Head of caudate nucleus (tissue), 42 donors: Measurements from ENCODE around the gene PHYKPL.
"Not testable (repeated sequence)": the region's sequence is repeated elsewhere in the genome, so short reads cannot be mapped to it uniquely, and the experiment has no call there.

ENCODE experiments used
- DNase-seq, 42 donors: peaks; one replicate each; pipeline versions ENCODE4 v3.0.0 to v3.0.0-alpha.2; 2020 to 2021; ENCODE audit warnings: mixed read lengths in 7 of 42
- intact Hi-C: fragments of 100-400 bp; cut with DNase I; formaldehyde crosslinking; loops from one replicate; pipeline ENCODE4 v1.15.0; 2022

PHYKPL gene

DNA sequence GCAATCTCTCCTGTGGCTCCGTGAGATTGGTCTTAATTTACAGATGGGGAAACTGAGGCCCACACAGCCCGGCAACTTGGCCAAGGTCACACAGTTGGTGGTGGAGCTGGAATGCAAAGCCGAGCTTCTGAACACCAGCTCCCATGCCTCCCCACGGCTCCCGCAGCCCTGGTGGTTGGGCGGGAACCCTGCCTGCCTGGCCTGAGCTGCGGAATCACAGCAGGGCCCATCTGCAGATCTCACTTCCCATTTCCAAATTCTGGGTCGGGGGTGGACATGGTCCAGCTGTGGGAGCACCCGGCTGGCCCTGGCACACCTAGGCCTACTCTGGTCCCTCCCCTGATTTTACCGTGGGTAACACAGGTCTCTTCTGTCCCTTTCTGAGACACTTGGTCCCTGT, 35.3 kb upstream of the PHYKPL start:
- no peak for DNase-seq
- intact Hi-C loops, result no loop called here

DNA sequence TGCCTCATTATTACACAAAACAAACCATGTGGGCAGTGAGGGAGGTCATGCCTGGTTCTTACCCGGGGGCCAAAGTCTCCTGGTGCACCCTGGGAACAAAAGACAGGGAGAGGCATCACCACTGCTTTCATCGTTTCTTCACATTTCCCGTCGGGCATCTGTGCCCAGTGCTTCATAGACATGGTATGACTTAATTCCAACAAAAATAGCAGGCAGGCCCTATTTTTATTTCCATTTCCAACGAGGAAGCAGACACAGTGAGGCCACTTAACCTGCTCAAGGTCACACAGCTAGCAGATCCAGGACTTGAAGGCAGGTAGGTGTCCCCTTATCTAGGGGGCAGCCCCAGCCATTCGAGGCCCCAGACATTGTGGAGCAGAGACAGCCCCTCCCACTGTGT, 34.6 kb upstream of the PHYKPL start:
- intact Hi-C loops, result no loop called here
- DNase-seq, result no peak

DNA sequence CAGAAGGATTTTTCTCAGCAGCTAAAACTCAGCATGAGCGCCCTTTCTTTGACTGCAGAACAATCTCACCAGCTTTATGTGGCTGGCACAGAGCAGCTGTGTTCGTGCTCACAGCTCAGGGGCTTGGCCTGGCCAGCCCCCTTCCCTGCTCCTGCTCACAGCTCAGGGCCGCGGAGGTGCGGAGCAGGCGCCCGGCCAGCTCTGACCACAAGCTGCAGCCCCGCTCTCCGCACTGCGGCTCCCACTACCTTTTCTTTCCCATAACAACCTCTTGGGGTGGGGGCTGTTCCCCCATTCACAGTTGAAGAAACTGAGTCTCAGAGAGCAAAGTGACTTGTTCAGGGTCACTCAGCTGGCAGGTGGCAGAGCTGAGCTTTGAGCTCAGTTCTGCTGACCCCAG, 34.0 kb upstream of the PHYKPL start:
- no peak for DNase-seq

DNA sequence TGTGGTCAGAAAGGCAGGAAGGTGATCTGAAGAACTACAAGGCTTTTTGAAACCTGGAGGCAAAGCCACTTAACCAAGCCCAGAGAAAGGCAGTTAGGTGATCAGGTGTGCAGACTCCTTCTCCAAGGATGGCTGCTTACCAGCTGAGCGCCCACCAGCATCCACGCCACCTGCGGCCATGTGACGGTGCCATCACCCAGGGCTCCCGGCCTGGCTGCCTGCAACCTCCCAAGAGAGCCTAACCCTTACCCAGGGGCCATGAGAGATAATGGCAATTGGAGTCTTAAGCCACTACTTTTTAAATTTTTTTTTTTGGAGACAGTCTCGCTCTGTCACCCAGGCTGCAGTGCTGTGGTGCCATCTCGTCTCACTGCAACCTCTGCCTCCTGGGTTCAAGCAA, 33.1 kb upstream of the PHYKPL start:
- no peak for DNase-seq
- intact Hi-C loops, result no loop called here

More for the DNA sequence above, 34.0 kb upstream of the PHYKPL start:
- intact Hi-C loops, result no loop called here

DNA sequence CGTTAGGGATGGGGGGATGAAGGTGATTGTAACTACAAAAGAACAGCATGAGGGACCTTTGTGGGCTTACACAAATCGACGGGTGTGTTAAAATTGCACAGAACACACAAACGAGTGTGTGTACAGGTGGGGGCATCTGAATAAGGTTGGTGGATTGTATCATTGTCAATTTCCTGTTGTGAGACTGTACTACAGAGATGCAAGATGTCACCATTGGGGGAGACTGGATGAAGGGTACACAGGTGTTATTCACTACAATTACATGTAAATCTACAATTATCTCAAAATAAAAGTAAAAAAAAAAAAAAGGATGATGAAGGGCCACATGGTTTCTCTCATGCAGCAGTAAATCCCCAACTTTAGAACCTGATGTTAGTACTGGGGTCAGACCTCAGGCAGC, 31.4 kb upstream of the PHYKPL start:
- intact Hi-C loops, result no loop called here
- no peak for DNase-seq

DNA sequence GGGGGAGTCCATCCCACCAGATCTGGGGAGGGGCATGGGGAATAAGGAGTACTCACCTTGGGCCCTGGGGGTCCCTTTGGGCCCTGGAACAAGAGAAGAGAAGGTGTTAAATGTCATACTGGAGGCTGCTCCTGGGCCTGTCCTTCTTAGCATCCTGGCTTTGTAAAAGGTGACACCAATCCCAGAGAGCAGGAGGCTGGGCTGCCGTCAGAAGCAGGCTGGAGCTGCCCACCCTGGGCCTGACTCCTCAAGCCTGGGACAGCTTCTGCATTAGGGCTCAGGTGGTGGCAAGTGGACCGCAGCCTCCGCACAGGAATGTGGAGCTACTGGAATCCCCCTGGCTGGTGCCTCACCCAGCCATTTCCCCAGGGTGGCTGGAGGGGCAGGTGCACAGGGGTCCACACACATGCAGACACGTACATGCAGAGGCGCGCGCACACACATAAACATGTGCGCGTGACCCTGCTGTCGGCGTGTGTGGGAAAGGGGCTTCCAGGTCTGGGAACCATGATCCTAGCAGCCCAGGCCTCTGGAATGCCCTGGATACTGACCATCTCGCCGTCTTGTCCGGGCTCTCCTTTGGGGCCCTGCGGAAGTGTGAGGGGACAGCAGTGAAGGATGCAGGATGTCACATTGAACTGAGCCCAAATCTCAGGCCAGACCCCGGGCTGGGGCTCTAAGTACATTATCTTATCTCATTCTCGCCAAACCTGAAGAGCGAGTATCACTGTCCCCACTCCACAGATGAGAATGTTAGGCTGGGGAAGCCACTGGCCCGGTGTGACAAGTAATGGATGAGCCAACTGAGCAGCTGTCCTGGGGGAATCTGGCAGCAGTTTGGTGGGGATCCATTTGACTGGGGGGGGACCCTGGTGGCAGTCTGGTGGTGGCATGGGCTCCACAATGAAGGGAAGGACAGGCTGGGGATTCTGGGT, 29.3 kb upstream of the PHYKPL start:
- intact Hi-C loops, result no loop called here
- no peak for DNase-seq

DNA sequence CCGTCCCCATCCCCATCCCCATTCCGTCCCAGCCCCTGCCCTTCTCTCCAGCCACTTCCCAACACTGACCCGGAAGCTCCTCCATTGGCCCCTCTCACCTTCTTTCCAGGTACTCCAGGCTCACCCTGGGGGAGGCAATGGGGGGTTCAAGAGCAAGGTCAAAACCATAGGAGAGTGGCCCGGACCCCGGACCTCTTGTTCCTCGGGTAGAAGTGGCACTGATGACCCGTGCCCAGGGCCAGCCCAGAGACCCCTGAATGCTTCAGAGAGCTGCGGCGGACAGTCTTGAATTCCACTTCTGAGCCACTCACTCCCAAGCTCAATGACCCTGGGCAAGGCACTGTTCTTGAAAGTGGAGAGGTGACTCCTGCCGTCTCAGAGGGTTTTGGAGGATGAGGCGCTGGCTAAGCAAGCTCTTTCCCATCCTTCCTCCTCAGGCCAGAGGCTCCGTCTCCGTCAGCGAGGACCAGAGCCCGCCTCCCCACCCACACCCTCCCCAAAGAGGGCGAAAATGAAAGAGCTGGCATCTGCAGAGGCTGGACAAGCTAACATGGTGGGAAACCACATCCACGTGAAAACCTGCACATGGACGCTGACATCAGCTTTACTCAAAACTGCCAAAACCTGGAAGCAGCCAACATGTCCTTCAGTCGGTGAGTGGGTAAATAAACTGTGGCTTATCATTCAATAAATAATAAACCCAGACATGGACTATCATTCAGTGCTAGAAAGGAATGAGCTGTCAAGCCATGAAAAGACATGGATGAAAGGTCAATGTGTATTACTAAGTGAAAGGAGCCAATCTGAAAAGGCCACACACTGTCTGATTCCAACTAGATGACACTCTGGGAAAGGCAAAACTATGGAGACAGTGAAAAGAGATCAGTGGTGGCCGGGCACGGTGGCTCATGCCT, 27.3 kb upstream of the PHYKPL start:
- no peak for DNase-seq
- intact Hi-C loops, result no loop called here

DNA sequence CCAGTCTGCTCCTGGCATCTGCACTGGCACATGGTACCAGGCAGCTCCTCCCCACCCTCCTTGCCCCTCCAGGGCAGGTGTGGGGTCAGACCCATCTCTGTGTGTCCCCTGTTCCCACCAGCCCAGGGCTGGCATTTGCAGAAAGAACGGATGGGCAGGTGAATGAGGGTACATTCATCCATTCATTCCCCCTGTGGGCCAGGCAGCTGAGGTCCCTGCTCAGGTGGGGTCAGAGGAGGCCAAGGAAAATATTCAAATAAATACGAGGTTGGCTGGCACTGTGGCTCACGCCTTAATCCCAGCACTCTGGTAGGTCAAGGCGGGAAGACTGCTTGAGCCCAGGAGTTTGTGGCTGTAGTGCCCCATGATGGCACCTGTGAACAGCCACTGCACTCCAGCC, 25.0 kb upstream of the PHYKPL start:
- intact Hi-C loops, result no loop called here
- no peak for DNase-seq

DNA sequence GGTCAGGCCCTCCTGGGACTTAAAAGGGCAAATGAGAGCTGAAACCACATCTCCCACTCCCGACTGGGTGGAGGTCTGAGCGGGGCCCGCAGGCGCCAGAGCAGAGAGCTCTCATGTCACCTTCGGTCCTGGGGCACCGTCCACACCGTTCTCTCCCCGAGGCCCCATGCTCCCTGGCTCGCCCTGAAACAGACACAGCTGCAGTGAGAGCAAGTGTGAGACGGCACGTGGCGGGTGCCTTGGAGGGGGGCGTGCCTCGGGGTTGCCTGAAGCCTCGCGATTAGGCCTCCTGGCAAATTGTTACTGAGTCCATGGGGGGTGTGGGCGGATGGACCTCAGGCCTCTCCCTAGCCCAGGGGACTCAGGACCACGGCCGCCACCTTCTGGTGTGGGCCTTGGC, 24.1 kb upstream of the PHYKPL start:
- no peak for DNase-seq

DNA sequence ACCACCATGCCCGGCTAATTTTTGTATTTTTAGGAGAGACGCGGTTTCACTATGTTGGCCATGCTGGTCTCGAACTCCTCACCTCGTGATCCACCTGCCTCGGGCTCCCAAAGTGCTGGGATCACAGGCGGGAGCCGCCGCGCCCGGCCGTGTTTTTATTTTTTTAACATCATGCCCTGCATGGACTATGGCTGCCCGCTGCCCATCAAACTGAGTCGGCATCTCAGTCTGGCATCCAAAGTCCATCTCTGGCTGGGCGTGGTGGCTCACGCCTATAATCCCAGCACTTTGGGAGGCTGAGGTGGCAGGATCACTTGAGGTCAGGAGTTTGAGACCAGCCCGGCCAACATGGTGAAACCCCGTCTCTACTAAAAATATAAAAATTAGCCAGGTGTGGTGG, 21.0 kb upstream of the PHYKPL start:
- DNase-seq, intact Hi-C loops: not testable (repeated sequence)

More for the DNA sequence above, 24.1 kb upstream of the PHYKPL start:
- intact Hi-C loops, result no loop called here

DNA sequence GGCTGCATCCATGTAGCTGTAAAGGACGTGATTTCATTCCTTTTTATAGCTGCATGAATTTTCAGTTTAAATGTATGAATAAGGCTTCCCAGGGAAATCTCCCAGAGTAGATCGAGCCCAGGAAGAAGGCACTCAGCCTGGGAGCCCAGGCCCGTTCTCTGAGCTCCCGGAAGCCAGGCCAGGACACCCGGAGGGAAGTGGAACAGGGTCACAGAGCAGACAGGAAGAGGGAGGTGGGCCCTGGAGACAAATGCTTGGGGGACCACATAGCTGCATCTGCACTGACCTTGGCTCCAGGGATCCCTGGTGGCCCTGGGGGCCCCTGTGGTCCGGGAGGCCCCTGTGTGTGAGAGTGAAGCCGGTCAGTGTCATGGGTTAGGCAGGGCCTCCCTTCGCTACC, 19.7 kb upstream of the PHYKPL start:
- no peak for DNase-seq
- intact Hi-C loops, result no loop called here

DNA sequence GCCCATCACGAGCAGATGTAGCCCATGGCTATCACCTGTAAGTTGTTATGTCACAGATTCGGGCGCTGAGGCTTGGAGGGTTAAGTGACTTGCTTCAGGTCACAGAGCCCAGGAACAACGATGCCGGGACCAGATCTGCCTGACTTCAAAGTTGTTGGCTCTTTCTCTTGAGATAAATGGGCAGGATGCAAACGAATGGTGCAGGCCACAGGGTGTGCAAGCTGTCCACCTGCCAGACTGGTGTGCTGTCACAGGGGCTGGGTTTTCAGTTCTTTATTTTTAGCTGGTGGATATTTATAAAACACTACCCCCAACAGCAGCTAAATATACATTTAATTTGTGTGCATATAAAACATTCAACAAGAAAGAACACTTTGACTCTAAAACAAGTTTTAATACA, 17.7 kb upstream of the PHYKPL start:
- no peak for DNase-seq

DNA sequence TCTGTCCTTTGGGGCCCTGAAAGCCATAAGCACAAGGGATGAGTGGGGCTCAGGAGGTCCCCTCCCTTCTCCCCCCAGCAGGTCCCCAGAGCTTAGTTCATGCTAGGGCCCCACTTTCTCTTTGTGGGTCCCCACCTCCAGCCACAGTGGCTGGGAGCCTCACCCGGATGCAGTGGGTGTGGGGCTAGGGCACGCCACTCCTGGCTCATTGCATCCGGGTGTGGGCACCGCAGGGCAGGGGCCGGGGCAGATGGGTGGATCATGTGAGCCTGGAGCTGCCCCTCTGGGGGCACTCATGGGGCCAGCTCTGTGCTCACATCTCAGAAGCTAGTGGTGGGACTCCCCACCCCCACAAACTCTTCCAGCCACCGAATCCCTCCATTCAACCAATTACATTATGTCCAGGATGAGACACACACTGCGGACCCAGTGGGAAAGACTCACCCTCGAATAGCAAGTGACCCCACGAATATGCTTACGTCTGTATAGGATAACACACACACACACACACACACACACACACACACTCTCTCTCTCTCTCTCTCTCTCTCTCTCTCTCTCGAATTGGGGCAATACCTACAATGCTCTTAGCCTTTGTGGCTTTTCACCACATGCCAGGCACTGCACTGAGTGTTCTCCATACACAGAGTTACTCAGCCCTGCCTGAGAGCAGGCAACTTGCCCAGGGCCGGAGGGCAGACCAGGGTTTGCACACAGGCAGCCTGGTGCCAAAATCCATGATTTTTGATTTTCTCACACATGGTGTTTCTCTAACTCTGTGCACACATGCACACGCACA, 16.8 kb upstream of the PHYKPL start:
- DNase-seq, result peak in 6 of 42 donors; percentile 26 to 64 (median 36)
- intact Hi-C loops, result no loop called here

More for the DNA sequence above, 17.7 kb upstream of the PHYKPL start:
- intact Hi-C loops, result no loop called here

DNA sequence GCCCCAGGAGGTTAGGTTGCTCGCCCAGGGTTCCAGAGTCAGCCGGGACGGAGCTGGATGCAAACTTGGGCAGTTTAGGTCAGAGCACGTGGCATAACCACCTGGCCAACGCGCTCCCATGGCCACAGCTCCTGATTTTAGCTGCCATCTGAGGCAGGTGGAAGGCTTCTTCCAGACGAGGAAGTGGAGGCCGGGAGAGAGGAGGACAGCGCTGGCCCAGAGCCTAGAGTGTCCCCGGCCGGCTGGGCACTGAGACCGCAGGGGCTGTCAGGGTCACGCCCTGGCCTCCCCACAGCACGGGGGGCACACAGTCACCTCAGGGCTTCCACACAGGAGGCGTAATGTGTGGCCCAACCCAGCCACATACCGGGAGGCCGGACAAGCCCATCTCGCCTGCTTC, 16.1 kb upstream of the PHYKPL start:
- intact Hi-C loops, result no loop called here
- no peak for DNase-seq

DNA sequence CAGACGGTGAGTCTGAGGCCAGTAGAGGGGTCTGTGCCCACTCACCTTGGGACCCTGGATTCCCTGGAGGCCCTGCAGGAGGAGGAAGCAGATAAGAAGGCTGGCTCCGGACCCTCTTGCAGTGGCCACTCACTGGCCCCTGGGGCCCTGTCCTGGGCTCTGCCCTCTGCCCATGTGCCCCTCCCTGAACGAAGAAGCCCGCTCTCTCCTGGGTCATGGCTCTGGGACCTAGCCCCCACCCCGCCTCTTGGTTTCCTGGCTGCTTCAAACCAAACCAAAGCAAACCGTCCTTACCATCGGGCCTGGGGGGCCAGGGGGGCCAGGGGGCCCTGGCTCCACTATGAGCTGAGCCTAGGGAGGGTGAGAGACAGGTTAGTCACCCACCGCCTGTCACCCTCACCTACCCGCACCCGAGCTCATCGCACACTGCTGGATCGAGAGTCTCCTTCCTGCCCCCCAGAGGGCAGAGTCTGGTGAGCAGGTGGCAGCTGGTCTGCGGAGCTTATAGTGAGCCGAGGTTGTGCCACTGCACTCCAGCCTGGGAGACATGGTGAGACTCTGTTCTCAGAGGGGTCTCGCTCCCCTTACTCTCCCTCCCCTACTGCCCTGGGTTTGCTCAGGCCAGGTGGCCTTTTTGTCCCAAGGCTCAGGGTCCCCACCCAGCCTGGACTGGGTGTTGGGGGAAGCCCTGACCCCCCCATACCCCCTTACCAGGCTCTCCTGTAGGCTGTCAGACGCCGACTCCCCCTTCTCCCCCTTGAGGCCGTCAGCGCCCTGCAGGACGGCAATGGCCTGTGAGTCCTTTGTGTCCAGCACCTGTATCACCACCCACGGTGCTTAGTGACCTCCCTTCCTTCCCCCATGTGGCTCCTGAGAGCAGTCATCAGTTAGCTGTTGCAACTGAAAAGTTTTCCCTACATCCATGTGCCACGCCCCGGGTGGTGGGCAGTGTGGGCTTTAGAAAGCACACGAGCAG, 15.2 kb upstream of the PHYKPL start:
- intact Hi-C loops, result no loop called here
- no peak for DNase-seq

DNA sequence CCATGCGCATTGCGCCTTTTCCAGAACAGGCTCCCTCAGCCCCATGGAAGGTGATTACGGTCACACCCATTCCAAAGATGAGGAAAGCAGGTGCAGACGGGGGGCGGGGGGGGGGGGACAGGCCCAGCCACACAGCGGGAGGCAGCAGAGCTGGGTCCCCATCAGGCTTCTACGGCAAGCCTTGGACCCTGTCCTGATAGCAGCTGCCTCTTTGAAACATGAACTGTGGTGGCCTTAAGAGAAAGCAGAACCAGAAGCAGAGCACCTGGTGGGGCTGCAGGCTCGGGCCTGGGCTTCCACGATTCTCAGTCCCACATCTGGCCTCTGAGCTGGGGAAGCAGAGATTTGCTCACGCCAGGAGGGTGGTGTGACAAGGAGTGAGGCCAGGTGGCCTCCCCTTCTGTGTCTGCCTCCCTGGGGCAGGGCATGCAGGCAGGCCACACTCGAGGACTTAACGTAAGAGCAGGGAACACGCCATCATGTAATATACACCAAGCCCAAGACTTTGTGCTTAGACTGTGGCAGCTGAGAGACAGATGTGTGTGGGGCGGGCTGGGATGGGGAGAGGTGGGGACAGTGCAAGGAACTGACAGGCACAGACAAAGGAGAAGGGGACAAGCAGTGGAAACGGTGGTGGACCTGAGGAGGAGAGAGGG, 14.2 kb upstream of the PHYKPL start:
- intact Hi-C loops, result no loop called here
- DNase-seq, result no peak

DNA sequence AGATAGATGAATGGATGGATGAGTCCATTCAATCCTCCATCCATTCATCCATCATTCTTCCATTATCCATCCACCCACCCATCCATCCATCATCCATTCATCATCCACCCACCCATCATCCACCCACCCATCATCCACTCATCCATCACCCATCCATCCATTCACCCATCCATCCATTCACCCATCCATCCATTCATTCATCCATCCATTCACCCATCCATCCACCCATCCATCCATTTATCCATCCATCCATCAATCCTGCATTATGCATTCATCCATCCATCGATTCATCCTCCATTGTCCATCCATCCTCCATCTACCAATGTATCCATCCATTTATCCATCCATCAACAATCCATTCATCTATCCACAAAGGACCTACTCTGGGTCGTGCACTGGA, 12.8 kb upstream of the PHYKPL start:
- DNase-seq, result no peak
- intact Hi-C loops, result no loop called here

DNA sequence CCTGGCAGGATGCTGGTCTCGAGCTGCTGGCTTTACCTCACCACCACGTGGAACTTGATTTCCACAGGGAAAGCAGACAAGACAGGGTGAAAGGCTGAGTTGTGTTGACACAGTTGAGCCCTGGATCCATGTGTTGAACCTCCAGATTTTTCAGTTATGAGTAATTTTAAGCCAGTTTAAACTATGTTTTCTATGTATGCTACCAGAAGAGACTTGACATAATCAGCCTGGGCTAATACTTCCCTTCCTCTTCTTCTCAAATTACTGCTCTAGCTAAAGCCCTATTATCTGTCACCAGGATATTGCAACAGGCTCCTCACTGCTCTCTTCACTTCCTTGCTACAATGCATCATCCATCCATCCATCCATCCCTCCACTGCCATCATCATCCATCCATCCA, 12.0 kb upstream of the PHYKPL start:
- intact Hi-C loops, result no loop called here
- DNase-seq, result no peak
